HFF-Myc (cell line): ENCODE measurements around the gene ETV7.

Experiments
- DNase-seq: peaks from one replicate; pipeline ENCODE4 v3.0.0-alpha.2; 2011; ENCODE audit warnings: low read depth; ENCODE audit errors: extremely low read depth
- H3K4me3 ChIP-seq: replicated peaks from 2 replicates; pipeline ENCODE4 v1.5.1; 2011; ENCODE audit warnings: low read depth, mild to moderate bottlenecking, control low read depth, low read length
- CTCF ChIP-seq: IDR thresholded peaks from 2 replicates; pipeline ENCODE4 v1.5.1; 2012; ENCODE audit warnings: mild to moderate bottlenecking, low read depth, low read length, control low read depth; ENCODE audit errors: missing control alignments

Gene ETV7

GRCh38 chr6:36426622-36427021 lies 39.2 kb upstream of the ETV7 start:
- DNase-seq: no peak
- no peak for TF ChIP-seq CTCF
- no peak overlapping the region for H3K4me3 ChIP-seq

- H3K4me3 ChIP-seq: peak overlapping the region; percentile 50
- DNase-seq: peak; percentile 89
- peak; percentile 63 for TF ChIP-seq CTCF
Observed at GRCh38 chr6:36423101-36423824, 35.8 kb upstream of the ETV7 start.

GRCh38 chr6:36422714-36423100 lies 35.2 kb upstream of the ETV7 start:
- no peak for TF ChIP-seq CTCF
- no peak for DNase-seq
- H3K4me3 ChIP-seq: peak overlapping the region; percentile 50

GRCh38 chr6:36419310-36419709 lies 31.8 kb upstream of the ETV7 start:
- TF ChIP-seq CTCF: no peak
- no peak overlapping the region for H3K4me3 ChIP-seq

GRCh38 chr6:36418558-36418957 lies 31.1 kb upstream of the ETV7 start:
- H3K4me3 ChIP-seq: no peak overlapping the region
- no peak for DNase-seq
- no peak for TF ChIP-seq CTCF

More at GRCh38 chr6:36419310-36419709, 31.8 kb upstream of the ETV7 start:
- no peak for DNase-seq

GRCh38 chr6:36414481-36414880 lies 27.0 kb upstream of the ETV7 start:
- no peak for DNase-seq
- no peak for TF ChIP-seq CTCF
- no peak overlapping the region for H3K4me3 ChIP-seq
